OCI-LY1 (cell line): Measurements from ENCODE around the gene CHRNA3.

ENCODE experiments used
- CTCF ChIP-seq: fragments of 200-600 bp; sonication (generic), shearing (Covaris generic); IDR thresholded peaks from 2 replicates; pipeline ENCODE4 v1.5.1; 2017; ENCODE audit warnings: mild to moderate bottlenecking, antibody characterized with exemption, low read length, moderate library complexity, mixed read lengths
- EZH2 ChIP-seq: fragments of 200-600 bp; sonication (generic), shearing (Covaris generic); IDR thresholded peaks from 2 replicates; pipeline ENCODE4 v1.8.0; 2017; ENCODE audit warnings: borderline replicate concordance, mixed run types, mild to moderate bottlenecking, antibody characterized with exemption, low read length, moderate library complexity, mixed read lengths

GRCh38 chr15:78571382-78571781, 49.4 kb downstream of the CHRNA3 start:
- TF ChIP-seq CTCF, result no peak
- TF ChIP-seq EZH2, result no peak
